IMR-90 (cell line): ENCODE measurements around the gene GAL3ST1. TPM values are rescaled to one million over a fixed set of nuclear protein-coding genes. Genes with fewer than 3 reads are reported as not detected.

Experiments
- ATAC-seq: fragments of 200-7000 bp; cut with Tn5 transposase; 2 replicates; pipeline ENCODE4 v1.9.1; 2020; ENCODE audit warnings: low read depth, mild to moderate bottlenecking, moderate library complexity
- BruUV-seq: library from RNA; stranded (reverse); fragments of 400-500 nt; replicated peaks from 2 replicates; lab custom pipeline; 2021; lab: Mats Ljungman, UMichigan
- CTCF ChIA-PET: fragments of 300-600 bp; formaldehyde crosslinking; extraction: SDS; loops from one replicate; lab custom pipeline; 2021; ENCODE audit warnings: antibody characterized with exemption; lab: Yijun Ruan, JAX
- POLR2A ChIA-PET: fragments of 300-600 bp; sonication (Branson Sonifier 250); formaldehyde crosslinking; loops from one replicate; lab custom pipeline; 2022; ENCODE audit warnings: antibody characterized with exemption; ENCODE audit not compliant: unreplicated experiment; lab: Charles Lee
- DNase-seq: peaks from one replicate; pipeline ENCODE4 v3.0.0; 2013
- H2AFZ ChIP-seq: replicated peaks from 2 replicates; pipeline ENCODE3; 2013; ENCODE audit warnings: low read length, mild to moderate bottlenecking; ENCODE audit not compliant: poor library complexity
- H2AK5ac ChIP-seq: 2 replicates; pipeline ENCODE4 v1.6.1; 2013; ENCODE audit warnings: low read depth, low read length, inconsistent platforms
- H2AK9ac ChIP-seq: replicated peaks from 2 replicates; pipeline ENCODE3; 2013; ENCODE audit warnings: mild to moderate bottlenecking, low read depth, low read length, moderate library complexity; ENCODE audit not compliant: poor library complexity
- H2BK120ac ChIP-seq: 2 replicates; pipeline ENCODE4 v1.6.1; 2013; ENCODE audit warnings: low read depth, low read length, inconsistent platforms
- H2BK15ac ChIP-seq: 3 replicates; pipeline ENCODE4 v1.6.1; 2013; ENCODE audit warnings: low read depth, low read length, inconsistent platforms
- H2BK20ac ChIP-seq: 2 replicates; pipeline ENCODE4 v1.6.1; 2013; ENCODE audit warnings: low read depth, mild to moderate bottlenecking, inconsistent platforms, low read length, moderate library complexity
- H2BK5ac ChIP-seq: 2 replicates; pipeline ENCODE4 v1.6.1; 2013; ENCODE audit warnings: mild to moderate bottlenecking, low read depth, low read length, inconsistent platforms; ENCODE audit not compliant: poor library complexity, severe bottlenecking
- H3K14ac ChIP-seq: replicated peaks from 2 replicates; pipeline ENCODE4 v1.6.1; 2013; ENCODE audit warnings: low read depth, low read length, inconsistent platforms
- H3K18ac ChIP-seq: 2 replicates; pipeline ENCODE4 v1.6.1; 2013; ENCODE audit warnings: low read depth, low read length, control low read depth
- H3K23ac ChIP-seq: 2 replicates; pipeline ENCODE4 v1.6.1; 2013; ENCODE audit warnings: low read depth, low read length, inconsistent platforms
- H3K27ac ChIP-seq: 2 replicates; pipeline ENCODE4 v1.5.1; 2013; ENCODE audit warnings: mild to moderate bottlenecking, control low read depth, low read length; ENCODE audit not compliant: insufficient read depth
- H3K27me3 ChIP-seq: 2 replicates; pipeline ENCODE4 v1.6.1; 2013; ENCODE audit warnings: low read length; ENCODE audit not compliant: control insufficient read depth, insufficient read depth
- H3K36me3 ChIP-seq: 2 replicates; pipeline ENCODE4 v1.6.1; 2013; ENCODE audit warnings: low read length, mixed read lengths; ENCODE audit not compliant: control insufficient read depth, insufficient read depth
- H3K4ac ChIP-seq: 2 replicates; pipeline ENCODE4 v1.6.1; 2013; ENCODE audit warnings: low read depth, low read length, inconsistent platforms
- H3K4me1 ChIP-seq: 2 replicates; pipeline ENCODE4 v1.6.1; 2013; ENCODE audit warnings: low read length, mixed read lengths; ENCODE audit not compliant: control insufficient read depth, insufficient read depth
- H3K4me2 ChIP-seq: 2 replicates; pipeline ENCODE4 v1.6.1; 2013; ENCODE audit warnings: low read depth, mild to moderate bottlenecking, control low read depth, low read length, moderate library complexity
- H3K4me3 ChIP-seq: 2 replicates; pipeline ENCODE4 v1.5.1; 2013; ENCODE audit warnings: low read depth, mild to moderate bottlenecking, control low read depth, low read length, moderate library complexity; ENCODE audit not compliant: insufficient read depth
- H3K56ac ChIP-seq: 2 replicates; pipeline ENCODE4 v1.6.1; 2013; ENCODE audit warnings: low read length, inconsistent platforms; ENCODE audit not compliant: insufficient read depth; ENCODE audit errors: extremely low read depth
- H3K79me1 ChIP-seq, 2 experiments: 2 replicates each; pipeline ENCODE4 v1.6.1; 2013; ENCODE audit warnings: low read length in 2 of 2, inconsistent platforms in 1 of 2, low read depth in 1 of 2
- H3K9ac ChIP-seq: 2 replicates; pipeline ENCODE4 v1.6.1; 2013; ENCODE audit warnings: low read depth, low read length, control low read depth
- H3K9me1 ChIP-seq: 2 replicates; pipeline ENCODE4 v1.6.1; 2013; ENCODE audit warnings: low read length, inconsistent platforms; ENCODE audit not compliant: insufficient read depth
- H3K9me3 ChIP-seq: 2 replicates; pipeline ENCODE4 v1.6.1; 2013; ENCODE audit warnings: low read length; ENCODE audit not compliant: control insufficient read depth, insufficient read depth
- H4K20me1 ChIP-seq: 2 replicates; pipeline ENCODE4 v1.6.1; 2013; ENCODE audit warnings: low read length, inconsistent platforms; ENCODE audit not compliant: insufficient read depth
- H4K5ac ChIP-seq: 2 replicates; pipeline ENCODE4 v1.6.1; 2013; ENCODE audit warnings: mild to moderate bottlenecking, low read depth, low read length, control low read depth
- H4K8ac ChIP-seq, 2 experiments: 2 replicates each; pipeline ENCODE4 v1.6.1; 2013; ENCODE audit warnings: low read depth in 2 of 2, low read length in 2 of 2, control low read depth in 1 of 2, inconsistent platforms in 1 of 2
- H4K91ac ChIP-seq: 2 replicates; pipeline ENCODE4 v1.6.1; 2013; ENCODE audit warnings: low read depth, low read length, inconsistent platforms; ENCODE audit not compliant: insufficient read depth
- BHLHE40 ChIP-seq: fragments of 150-350 bp; IDR thresholded peaks from 2 replicates; pipeline ENCODE4 v1.6.1; 2016; ENCODE audit warnings: mild to moderate bottlenecking, low read depth, low read length
- CEBPB ChIP-seq: IDR thresholded peaks from 2 replicates; pipeline ENCODE4 v1.6.1; 2012; ENCODE audit warnings: low read depth, low read length, improper control_type of control experiment
- CHD1 ChIP-seq: IDR thresholded peaks from 2 replicates; pipeline ENCODE4 v1.6.1; 2012; ENCODE audit warnings: low read depth, low read length, improper control_type of control experiment
- CTCF ChIP-seq: conservative IDR thresholded peaks from 2 replicates; pipeline ENCODE4 v1.5.1; 2012; ENCODE audit warnings: mild to moderate bottlenecking, low read depth, low read length, improper control_type of control experiment
- ELK1 ChIP-seq: fragments of 150-350 bp; IDR thresholded peaks from 2 replicates; pipeline ENCODE4 v1.6.1; 2016; ENCODE audit warnings: low read depth, mild to moderate bottlenecking, low read length, moderate library complexity, borderline replicate concordance
- FOS ChIP-seq: fragments of 150-350 bp; IDR thresholded peaks from 2 replicates; pipeline ENCODE4 v1.6.1; 2016; ENCODE audit warnings: low read depth, low read length
- MAFK ChIP-seq: IDR thresholded peaks from 2 replicates; pipeline ENCODE4 v1.6.1; 2012; ENCODE audit warnings: low read depth, low read length, improper control_type of control experiment
- MAZ ChIP-seq: IDR thresholded peaks from 2 replicates; pipeline ENCODE4 v1.6.1; 2012; ENCODE audit warnings: low read depth, mild to moderate bottlenecking, low read length, improper control_type of control experiment, moderate library complexity, borderline replicate concordance
- MXI1 ChIP-seq: IDR thresholded peaks from 2 replicates; pipeline ENCODE4 v1.6.1; 2012; ENCODE audit warnings: low read depth, mild to moderate bottlenecking, low read length, moderate library complexity, borderline replicate concordance
- NFE2L2 ChIP-seq: fragments of 150-350 bp; IDR thresholded peaks from 2 replicates; pipeline ENCODE4 v1.6.1; 2016; ENCODE audit warnings: low read depth, mild to moderate bottlenecking, low read length
- POLR2A ChIP-seq: IDR thresholded peaks from 2 replicates; pipeline ENCODE4 v1.6.1; 2012; ENCODE audit warnings: mild to moderate bottlenecking, low read depth, low read length
- RAD21 ChIP-seq: IDR thresholded peaks from 2 replicates; pipeline ENCODE4 v1.6.1; 2012; ENCODE audit warnings: low read length, improper control_type of control experiment
- RCOR1 ChIP-seq: IDR thresholded peaks from 2 replicates; pipeline ENCODE4 v1.6.1; 2012; ENCODE audit warnings: mild to moderate bottlenecking, low read length, improper control_type of control experiment; ENCODE audit not compliant: insufficient replicate concordance
- RFX5 ChIP-seq: IDR thresholded peaks from 2 replicates; pipeline ENCODE4 v1.8.0; 2012; ENCODE audit warnings: low read depth, mild to moderate bottlenecking, low read length, moderate library complexity
- SMC3 ChIP-seq: fragments of 150-350 bp; IDR thresholded peaks from 2 replicates; pipeline ENCODE4 v1.6.1; 2016; ENCODE audit warnings: low read depth, mild to moderate bottlenecking, antibody characterized with exemption, low read length, moderate library complexity
- USF2 ChIP-seq: fragments of 150-350 bp; IDR thresholded peaks from 2 replicates; pipeline ENCODE4 v1.6.1; 2017; ENCODE audit warnings: mild to moderate bottlenecking, antibody characterized with exemption, low read length, low read depth
- WGBS, 2 experiments: methylation state at CpG; one replicate each; pipeline versions ENCODE4 v1.1.5 to v1.1.7; 2013; ENCODE audit warnings: missing lambda C conversion rate in 2 of 2; ENCODE audit not compliant: insufficient read length in 1 of 2; ENCODE audit errors: extremely low coverage in 2 of 2; 5-methylcytosine and 5-hydroxymethylcytosine counted together
- dilution Hi-C: fragments of 300-500 bp; cut with HindIII; formaldehyde crosslinking; loops from one replicate; pipeline ENCODE4 v1.14.3; 2018; ENCODE audit warnings: low sequenced_read_pairs; ENCODE audit not compliant: unreplicated experiment
- in situ Hi-C: fragments of 300-500 bp; cut with MboI; formaldehyde crosslinking; loops from 3 replicates; pipeline ENCODE4 v1.14.3; 2019; ENCODE audit warnings: low sequenced_read_pairs, inconsistent platforms, mixed read lengths
- intact Hi-C: fragments of 100-400 bp; cut with micrococcal nuclease; formaldehyde crosslinking; loops from 2 replicates; pipeline ENCODE4 v1.10.0; 2022
- polyA plus RNA-seq, 3 experiments: library from polyadenylated mRNA; depleted of rRNA; stranded (reverse); fragments of >200 nt; gene quantifications; 2 replicates each; pipeline ENCODE4 v1.2.3, GENCODE V29; 2012; ENCODE audit warnings: low replicate concordance in 1 of 3
- total RNA-seq: library from RNA; depleted of rRNA; stranded (reverse); fragments of >200 nt; gene quantifications from 2 replicates; pipeline ENCODE4 v1.2.3, GENCODE V29; 2012

The GAL3ST1 gene
- total and polyA plus RNA-seq, 2 of the 4 experiments (the other 2 are of a cell fraction) = not detected

GRCh38 chr22:30507670-30508069 is 66.8 kb downstream of the GAL3ST1 start:
- no CpG with 5 or more reads among the region's 4 CpGs for WGBS, 2 experiments
- no peaks in the 10 kb centered on the region for H3K79me1 ChIP-seq
- in situ Hi-C loops = no loop called here

More at GRCh38 chr22:30507670-30508069, 66.8 kb downstream of the GAL3ST1 start:
- Histone ChIP-seq H3K27me3 (peaks cover 35% of the 10 kb centered on the region), H4K5ac (no peak overlapping the region), H3K4ac (no peak overlapping the region), H4K91ac (no peak overlapping the region), H2AK9ac (no peak overlapping the region), H3K23ac (no peak overlapping the region), H2AFZ (no peak overlapping the region), H2BK15ac (no peak overlapping the region), H2BK20ac (no peak overlapping the region), H4K20me1 (no peaks in the 10 kb centered on the region), H2BK120ac (no peak overlapping the region), H3K4me3 (no peak overlapping the region), H3K56ac (no peak overlapping the region), H3K4me2 (no peak overlapping the region), H2AK5ac (no peak overlapping the region), H3K4me1 (no peaks in the 10 kb centered on the region), H3K9me3 (no peaks in the 10 kb centered on the region), H4K8ac (no peak overlapping the region), H3K14ac (no peak overlapping the region), H3K36me3 (no peaks in the 10 kb centered on the region), H3K9ac (no peak overlapping the region), H3K9me1 (no peaks in the 10 kb centered on the region), H3K18ac (no peak overlapping the region), H3K27ac (no peak overlapping the region), H2BK5ac (no peak overlapping the region)
- intact Hi-C loops (no loop called here), dilution Hi-C loops (no loop called here)
- ATAC-seq (no peak), DNase-seq (no peak)
- no TSS peak for BruUV-seq
- POLR2A ChIA-PET = no interaction called here
- no peak for TF ChIP-seq CHD1
- TF ChIP-seq SMC3 = no peak
- TF ChIP-seq MAFK = no peak
- TF ChIP-seq RAD21 = no peak
- TF ChIP-seq FOS = no peak
- no peak for TF ChIP-seq NFE2L2
- TF ChIP-seq RCOR1 = no peak
- TF ChIP-seq BHLHE40 = no peak
- no peak for TF ChIP-seq ELK1
- no peak for TF ChIP-seq MXI1
- no peak for TF ChIP-seq POLR2A
- TF ChIP-seq MAZ = no peak
- TF ChIP-seq RFX5 = no peak
- no peak for TF ChIP-seq CEBPB
- no peak for TF ChIP-seq USF2
- no peak for TF ChIP-seq CTCF
- CTCF ChIA-PET = no interaction called here
